Measurements from ENCODE around the gene GNA12.

GRCh38 chr7:2706685-2707126 lies 137.4 kb downstream of the GNA12 start:
- TF ChIP-seq EZH2 (optimal IDR thresholded peaks at IDR 0.05; ENCODE audit: low read depth, low read length) (no peak), CTCF (IDR thresholded peaks at IDR 0.05; ENCODE audit: low read length) (no peak)

Measured in MM.1S (cell line).